ENCODE data around the gene PIGL.

DNA sequence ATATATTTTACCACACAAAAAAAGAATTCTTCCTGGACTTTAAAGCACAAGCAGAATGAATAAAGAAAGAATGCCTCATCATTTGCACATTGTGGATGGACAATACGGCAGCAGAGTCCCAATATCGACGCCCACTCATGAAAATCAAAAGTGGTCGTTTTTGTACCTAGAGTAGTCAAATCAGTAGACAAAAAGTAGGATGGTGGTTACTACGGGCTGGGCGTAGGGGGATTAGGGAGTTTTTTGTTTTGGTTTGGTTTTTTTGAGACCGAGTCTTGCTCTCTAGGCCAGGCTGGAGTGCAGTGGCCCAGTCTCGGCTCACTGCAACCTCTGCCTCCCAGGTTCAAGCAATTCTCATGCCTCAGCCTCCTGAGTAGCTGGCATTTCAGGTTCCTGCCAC is 144.9 kb downstream of the PIGL start:
- TF ChIP-seq, protein P1, sequence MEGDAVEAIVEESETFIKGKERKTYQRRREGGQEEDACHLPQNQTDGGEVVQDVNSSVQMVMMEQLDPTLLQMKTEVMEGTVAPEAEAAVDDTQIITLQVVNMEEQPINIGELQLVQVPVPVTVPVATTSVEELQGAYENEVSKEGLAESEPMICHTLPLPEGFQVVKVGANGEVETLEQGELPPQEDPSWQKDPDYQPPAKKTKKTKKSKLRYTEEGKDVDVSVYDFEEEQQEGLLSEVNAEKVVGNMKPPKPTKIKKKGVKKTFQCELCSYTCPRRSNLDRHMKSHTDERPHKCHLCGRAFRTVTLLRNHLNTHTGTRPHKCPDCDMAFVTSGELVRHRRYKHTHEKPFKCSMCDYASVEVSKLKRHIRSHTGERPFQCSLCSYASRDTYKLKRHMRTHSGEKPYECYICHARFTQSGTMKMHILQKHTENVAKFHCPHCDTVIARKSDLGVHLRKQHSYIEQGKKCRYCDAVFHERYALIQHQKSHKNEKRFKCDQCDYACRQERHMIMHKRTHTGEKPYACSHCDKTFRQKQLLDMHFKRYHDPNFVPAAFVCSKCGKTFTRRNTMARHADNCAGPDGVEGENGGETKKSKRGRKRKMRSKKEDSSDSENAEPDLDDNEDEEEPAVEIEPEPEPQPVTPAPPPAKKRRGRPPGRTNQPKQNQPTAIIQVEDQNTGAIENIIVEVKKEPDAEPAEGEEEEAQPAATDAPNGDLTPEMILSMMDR (conservative IDR thresholded peaks at IDR 0.05; ENCODE audit: low read length) = no peak
- TF ChIP-seq EZH2phosphoT487 (IDR thresholded peaks at IDR 0.05; ENCODE audit: borderline replicate concordance) = no peak
